Measurements from ENCODE around the gene ADARB1.

GRCh38 chr21:45050345-45050796 is 24.0 kb upstream of the ADARB1 start:
- TF ChIP-seq EZH2 (IDR thresholded peaks at IDR 0.05; ENCODE audit: low read depth): no peak
- TF ChIP-seq, protein P1, sequence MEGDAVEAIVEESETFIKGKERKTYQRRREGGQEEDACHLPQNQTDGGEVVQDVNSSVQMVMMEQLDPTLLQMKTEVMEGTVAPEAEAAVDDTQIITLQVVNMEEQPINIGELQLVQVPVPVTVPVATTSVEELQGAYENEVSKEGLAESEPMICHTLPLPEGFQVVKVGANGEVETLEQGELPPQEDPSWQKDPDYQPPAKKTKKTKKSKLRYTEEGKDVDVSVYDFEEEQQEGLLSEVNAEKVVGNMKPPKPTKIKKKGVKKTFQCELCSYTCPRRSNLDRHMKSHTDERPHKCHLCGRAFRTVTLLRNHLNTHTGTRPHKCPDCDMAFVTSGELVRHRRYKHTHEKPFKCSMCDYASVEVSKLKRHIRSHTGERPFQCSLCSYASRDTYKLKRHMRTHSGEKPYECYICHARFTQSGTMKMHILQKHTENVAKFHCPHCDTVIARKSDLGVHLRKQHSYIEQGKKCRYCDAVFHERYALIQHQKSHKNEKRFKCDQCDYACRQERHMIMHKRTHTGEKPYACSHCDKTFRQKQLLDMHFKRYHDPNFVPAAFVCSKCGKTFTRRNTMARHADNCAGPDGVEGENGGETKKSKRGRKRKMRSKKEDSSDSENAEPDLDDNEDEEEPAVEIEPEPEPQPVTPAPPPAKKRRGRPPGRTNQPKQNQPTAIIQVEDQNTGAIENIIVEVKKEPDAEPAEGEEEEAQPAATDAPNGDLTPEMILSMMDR (conservative IDR thresholded peaks at IDR 0.05): no peak
